CD4-positive, alpha-beta T cell treated with Interferon gamma for 1 hour (primary cell): Measurements from ENCODE around the gene RPL28.
A peak's percentile ranks its signal among the peaks of the same experiment; 100 is the strongest.
"Not testable (repeated sequence)": the region's sequence is repeated elsewhere in the genome, so short reads cannot be mapped to it uniquely, and the experiment has no call there.

Source experiments
- DNase-seq: peaks from one replicate; pipeline ENCODE4 v3.0.0-alpha.2; 2020

RPL28 gene

GRCh38 chr19:55398200-55398925 is 12.6 kb downstream of the RPL28 start:
- DNase-seq: no peak

DNA sequence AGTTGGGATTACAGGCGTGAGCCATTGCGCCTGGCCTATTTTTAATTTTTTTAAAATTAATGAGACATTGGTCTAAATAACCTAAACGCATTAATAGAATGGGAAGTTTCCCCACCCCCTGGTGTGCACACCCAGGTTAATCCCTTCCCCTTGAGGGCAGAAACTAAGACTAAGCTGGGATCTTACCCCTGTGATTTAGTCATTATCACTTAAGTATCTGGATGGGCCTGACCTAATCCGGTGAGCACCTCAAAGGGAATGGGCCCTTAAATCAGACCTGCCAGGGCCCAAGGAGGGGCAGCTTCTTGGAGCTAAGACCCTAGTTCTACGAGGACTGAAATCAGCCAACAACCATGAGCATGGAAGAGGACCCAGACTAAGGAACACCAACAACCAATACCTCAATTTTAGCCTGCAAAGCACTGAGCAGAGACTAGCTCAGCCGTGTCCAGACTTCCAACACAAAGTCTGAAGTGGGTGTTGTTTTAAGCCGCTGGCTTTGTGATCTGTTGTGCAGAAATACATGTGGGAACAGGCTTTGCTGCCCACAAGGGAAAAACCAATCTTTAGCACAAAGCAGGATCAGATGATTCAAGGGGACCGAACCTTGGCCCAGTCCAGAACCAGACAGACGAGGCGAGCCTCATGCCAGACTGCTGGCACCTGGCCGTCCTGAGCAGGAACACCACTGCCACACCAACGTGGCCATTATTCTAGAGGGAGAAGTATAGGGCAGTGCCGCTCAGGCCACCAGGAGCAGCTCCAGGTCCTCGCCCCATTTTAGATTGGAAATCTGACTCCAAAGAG is 14.8 kb downstream of the RPL28 start:
- DNase-seq: no peak

DNA sequence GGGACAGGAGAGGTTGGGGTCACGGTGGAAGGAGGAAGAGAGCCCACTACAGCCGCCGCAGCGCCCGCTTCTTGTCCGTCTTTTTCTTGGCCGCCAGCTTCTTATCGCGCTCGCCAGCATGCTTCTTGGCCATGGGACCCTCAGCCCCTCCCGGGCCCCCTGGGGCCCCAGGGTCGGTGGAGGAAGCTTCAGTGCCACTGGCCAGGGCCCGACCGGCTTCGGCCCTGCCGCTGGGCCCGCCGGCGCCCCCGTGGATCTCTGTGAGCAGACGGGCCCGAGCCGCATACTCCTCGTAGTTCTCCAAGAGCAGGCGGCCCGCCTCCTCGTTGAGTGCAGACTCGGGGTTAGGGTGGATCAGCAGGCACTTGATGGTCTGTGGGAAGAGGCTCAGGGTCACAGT is 15.7 kb downstream of the RPL28 start:
- DNase-seq: not testable (repeated sequence)

DNA sequence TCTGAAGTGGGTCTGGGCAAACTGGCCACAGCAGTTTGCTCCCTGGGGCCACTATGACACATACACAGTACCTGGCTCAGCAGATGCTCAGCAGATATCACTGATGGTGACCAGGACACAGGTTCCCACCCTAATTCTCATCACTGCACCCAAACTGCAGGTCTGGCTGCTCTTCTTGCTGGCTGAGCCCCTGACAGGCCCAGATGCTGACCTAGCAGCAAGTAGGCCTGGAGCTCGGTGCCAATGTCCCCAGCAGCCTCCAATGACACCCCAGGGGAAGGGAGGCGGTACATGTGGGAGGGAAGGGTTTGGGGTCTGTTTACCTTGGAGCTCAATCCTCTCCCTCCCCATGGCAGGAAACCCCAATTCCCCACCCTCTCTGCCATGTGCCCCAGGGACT is 16.8 kb downstream of the RPL28 start:
- no peak for DNase-seq

DNA sequence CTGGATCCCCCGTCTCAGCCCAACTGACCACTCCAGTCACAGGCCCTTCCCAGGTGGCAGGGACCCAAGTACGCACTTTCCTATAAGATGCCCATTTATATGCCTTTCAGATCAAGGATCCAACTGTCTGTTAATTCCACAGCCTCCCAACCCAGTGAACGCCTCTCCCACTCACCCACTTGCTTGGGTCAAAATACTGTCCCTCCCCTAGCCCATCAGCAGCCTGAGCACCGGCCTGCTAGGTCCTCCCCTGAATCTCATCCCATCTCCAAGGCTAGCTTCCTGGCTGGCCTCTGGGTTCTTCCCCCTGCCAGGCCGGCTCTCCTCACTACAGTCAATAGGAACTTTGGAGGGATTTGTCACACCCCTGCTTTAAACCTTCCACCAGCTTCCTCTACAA is 19.9 kb downstream of the RPL28 start:
- DNase-seq: no peak

- no peak for DNase-seq
These were observed 20.5 kb downstream of the RPL28 start for GRCh38 chr19:55406091-55406825.

DNA sequence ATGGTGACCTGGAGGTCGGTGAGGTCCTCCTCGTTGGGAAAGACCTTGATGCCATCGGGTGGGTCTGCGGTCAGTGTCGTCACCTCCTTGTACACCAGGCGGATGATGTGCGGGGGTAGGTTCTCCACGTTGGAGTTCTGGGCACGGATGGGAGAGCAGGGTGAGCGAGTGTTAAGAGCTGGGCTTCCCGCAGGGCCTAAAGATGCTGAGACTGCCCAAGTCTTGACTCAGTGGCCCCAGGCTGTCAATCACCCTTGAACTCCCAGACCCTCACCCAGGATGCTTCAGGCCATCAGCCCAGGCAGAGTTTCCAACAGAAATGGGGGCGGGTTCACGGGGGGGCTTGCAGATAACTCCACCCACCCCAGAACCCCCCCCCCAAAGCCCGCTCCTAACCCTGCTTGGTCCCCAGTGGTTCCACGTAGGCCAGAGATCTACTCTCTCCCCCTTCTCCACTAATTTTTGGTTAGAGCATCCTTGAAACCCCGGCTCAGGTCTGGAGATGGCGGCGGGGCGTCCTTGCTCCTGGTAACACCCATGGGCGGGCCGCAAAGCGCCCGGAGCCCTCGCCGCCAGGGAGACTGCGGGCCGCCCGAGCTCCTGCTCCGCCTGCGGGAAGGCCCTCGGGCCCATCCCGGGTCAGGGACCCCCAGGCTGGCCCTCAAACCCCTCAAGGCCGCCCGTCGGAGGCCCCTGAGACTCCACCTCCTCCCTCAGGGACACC is 21.3 kb downstream of the RPL28 start:
- DNase-seq: peak; percentile 12

GRCh38 chr19:55407550-55407799 is 21.7 kb downstream of the RPL28 start, which contains the start of gene UBE2S:
TSS of gene UBE2S (minus strand) at chr19:55407788. CDS start at chr19:55407589, 199 bp downstream.
- not testable (repeated sequence) for DNase-seq

- peak; percentile 99 for DNase-seq
These were observed 22.2 kb downstream of the RPL28 start for GRCh38 chr19:55407800-55408532.

GRCh38 chr19:55408533-55408872 is 22.8 kb downstream of the RPL28 start:
- DNase-seq: no peak

DNA sequence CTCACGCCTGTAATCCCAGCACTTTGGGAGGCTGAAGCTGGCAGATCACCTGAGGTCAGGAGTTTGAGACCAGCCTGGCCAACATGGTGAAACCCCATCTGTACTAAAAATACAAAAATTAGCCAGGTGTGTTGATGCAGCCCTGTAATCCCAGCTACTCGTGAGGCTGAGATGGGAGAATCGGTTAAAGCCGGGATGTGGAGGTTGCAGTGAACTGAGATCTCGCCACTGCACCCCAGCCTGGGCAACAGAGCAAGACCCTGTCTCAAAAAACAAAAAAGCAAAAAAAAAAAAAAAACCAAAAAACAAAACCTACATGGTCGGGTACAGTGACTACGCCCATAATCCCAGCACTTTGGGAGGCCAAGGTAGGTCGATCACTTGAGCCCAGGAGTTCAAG is 23.4 kb downstream of the RPL28 start:
- not testable (repeated sequence) for DNase-seq

DNA sequence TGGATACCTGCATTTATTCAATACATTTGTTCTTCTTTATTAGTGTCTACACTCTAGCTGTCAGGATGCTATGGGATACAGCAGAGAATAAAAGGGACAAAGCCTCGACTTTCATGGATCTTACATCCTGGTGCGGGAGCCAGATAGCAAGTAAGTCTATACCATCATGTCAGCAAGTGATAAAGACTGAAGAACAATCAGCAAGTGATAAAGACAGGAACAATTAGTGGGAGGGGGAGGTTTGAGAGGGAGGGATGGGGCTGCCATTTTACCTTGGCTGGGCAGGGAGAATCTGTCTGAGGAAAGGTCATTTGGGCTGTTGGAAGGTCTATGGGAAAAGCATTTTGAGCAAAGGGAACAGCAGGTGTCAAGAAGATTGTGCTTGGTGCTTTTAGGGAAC is 24.4 kb downstream of the RPL28 start:
- DNase-seq: no peak

DNA sequence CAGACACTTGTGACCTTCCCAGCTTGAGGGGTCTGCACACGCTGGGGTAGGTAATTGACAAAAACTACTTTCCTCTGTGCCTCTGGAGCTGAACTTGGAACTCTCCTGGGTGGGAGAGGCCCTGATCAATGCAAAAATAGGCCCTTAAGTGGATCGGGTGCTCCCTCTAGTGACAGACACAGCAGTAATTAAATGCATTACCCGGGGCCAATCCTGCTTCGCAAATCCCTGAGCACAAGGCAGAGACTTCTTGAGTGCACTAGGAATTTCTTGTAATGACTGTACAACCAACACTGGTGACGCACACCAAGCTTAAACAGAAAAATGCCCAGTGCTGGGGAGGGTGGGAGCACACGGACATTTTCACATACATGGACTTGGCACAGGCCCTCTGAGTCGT is 32.5 kb downstream of the RPL28 start:
- peak; percentile 47 for DNase-seq

- DNase-seq: no peak
These were observed 33.4 kb downstream of the RPL28 start for GRCh38 chr19:55419103-55419502.

- no peak for DNase-seq
These were observed 34.0 kb downstream of the RPL28 start for GRCh38 chr19:55419624-55420236.

DNA sequence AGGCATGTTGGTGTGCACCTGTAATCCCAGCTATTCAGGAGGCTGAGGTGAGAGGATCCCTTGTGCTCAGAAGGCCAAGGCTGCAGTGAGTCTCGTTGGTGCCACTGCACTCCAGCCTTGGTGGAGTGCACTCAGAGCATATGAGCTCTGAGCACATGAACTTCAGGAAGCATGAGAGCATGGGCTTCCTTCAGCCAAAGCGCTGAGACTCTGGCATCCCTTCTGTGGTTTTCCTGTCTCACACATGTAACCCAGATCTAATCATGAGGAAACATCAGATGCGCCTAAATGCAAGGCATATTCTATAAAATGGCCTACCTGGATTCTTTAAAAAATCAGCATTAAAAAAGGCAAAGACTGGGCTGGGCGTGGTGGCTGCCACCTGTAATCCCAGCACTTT is 35.5 kb downstream of the RPL28 start:
- not testable (repeated sequence) for DNase-seq

DNA sequence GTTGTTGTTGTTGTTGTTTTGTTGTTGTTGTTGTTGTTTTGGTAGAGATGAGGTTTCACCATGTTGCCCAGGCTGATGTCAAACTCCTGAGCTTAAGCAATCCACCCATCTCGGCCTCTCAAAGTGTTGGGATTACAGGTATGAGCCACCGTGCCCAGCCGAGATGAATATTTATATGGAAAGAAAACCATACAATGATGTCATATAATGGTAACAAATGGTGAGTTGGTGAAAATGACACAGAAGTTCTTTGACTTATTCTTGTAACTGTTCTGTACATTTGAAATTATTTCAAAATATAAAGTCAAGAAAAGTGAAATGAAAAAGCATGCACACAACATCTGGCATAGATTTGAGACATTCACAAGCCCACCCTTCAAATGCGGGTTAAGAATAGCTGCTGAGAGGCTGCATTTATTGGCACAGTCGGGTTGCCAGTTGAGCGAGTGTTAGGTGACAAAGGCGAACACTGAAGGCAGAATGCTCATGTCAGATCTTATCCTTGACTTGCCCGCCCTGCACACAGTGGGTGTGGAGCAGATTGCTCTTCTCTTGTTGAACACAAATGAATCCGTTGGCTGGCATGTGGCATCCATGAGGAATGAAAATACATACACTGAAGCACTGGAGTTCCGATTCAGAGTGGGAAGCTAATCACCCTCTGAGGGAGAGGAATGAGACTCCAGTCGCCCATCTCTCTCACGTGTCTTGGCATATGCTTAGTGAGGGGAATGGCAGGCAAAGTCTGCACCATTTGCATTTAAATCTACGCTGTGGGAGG is 37.7 kb downstream of the RPL28 start:
- DNase-seq: no peak

DNA sequence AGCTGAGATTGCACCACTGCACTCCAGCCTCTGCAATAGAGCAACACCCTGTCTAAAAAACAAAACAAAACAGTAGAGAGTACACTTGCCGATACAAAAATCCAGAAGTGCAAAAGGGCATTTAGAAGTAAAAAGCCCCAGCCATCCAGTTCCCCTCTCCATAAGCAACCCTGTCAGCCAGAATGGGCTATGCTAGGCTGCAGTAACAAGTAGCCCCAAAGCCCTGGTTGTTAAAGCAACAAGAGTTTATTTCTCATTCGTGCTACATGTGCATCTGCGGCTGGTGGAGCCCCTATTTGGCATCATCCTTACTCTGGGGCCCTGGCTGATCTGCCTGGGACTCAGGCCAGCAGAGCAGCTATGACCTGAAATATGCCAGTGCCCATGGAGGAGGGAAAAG is 38.8 kb downstream of the RPL28 start:
- no peak for DNase-seq

DNA sequence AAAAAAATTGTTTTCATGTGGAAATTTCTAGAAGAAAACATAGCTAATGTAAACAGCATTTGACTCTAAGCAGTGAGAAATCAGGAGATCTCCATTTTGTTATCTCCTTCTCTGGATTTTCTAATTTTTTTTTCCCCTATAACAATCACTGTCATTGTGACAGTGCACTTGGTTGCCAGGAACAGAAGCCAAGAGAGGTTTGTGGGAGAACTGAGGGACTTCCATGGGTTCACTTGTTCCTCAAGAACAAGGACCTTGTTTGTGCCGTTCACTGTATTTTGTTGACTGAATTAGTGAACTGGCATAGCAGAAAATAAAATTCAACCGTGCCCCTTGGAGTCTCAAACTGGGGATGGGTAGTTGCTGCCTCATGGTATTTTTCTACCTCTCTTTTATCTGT is 40.3 kb downstream of the RPL28 start:
- no peak for DNase-seq

DNA sequence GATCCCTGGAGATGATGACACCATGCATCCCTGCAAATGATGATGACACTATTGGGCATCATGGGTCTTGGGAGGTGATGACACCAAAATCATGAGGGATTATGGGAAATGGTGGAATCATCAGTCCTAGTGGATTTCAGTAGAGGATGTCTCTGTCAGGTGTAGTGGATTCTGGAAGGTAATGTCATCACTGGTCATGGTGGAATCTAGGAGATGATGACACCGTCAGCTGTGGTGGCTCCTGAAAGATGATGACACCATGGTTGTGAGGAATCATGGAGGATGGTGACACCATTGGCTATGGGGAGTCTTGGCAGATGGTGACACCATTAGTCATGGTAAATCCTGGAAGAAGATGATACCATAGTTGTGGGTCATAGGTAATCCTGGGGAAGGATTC is 45.5 kb downstream of the RPL28 start:
- DNase-seq: no peak

DNA sequence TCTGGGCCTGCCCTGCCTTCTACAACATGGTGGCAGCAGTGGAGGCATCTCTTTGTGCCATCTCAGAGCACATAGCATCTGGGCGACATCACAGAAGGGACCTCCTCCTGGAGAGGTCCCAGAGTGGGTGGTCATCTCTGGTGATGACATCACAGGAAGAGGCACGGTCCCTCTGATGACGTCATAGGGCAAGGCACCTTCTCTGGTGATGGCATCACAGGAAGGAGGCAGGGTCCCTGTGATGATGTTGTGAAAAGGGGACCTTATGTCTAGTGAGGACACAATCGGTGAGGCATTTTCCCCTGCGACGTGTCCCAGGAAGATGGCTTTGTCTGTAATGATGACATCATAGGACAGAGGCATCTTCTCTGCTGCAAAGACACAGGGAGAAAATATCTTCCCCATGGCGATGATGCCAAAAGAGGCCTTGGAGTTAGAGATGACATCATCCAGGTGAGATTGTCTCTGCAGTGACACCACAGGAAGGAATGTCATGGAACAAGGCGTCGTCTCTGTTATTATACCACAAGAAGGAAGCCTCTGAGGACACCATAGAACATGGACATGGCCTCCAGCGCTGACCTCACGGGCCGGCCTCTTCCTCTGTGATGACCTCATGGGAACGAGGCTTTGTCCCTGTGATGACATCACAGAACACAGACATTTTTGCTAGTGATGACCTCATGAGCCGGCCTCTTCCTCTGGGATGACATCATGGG is 46.7 kb downstream of the RPL28 start:
- DNase-seq: no peak
